HepG2 (cell line): ENCODE data around the gene MED13L. TPM values are rescaled to one million over a fixed set of nuclear protein-coding genes. Genes with fewer than 3 reads are reported as not detected.

Experiments
- ATAD3A ChIP-seq: sonication (generic); formaldehyde crosslinking; IDR thresholded peaks from 2 replicates; pipeline ENCODE4 v1.4.0; 2020; ENCODE audit warnings: missing genetic modification reagents
- EP300 ChIP-seq, 3 experiments: sonication (generic) in 1 of 3; formaldehyde crosslinking in 1 of 3; IDR thresholded peaks; 2 replicates each; pipeline versions ENCODE4 v1.5.1 to v1.6.1; 2011 to 2020; ENCODE audit warnings: low read depth in 2 of 3, low read length in 2 of 3, borderline replicate concordance in 1 of 3, improper control_type of control experiment in 1 of 3, mild to moderate bottlenecking in 1 of 3, missing genetic modification reagents in 1 of 3, moderate library complexity in 1 of 3
- GLI4 ChIP-seq: sonication (generic); formaldehyde crosslinking; IDR thresholded peaks from 2 replicates; pipeline ENCODE4 v1.5.1; 2020; ENCODE audit warnings: missing genetic modification reagents, mild to moderate bottlenecking, moderate library complexity, borderline replicate concordance
- GZF1 ChIP-seq: sonication (generic); formaldehyde crosslinking; IDR thresholded peaks from 2 replicates; pipeline ENCODE4 v1.5.1; 2020; ENCODE audit warnings: mild to moderate bottlenecking, missing genetic modification reagents
- HNF4A ChIP-seq: sonication (generic); formaldehyde crosslinking; IDR thresholded peaks from 2 replicates; pipeline ENCODE4 v1.4.0; 2020; ENCODE audit warnings: missing genetic modification reagents
- MYC ChIP-seq: sonication (generic); formaldehyde crosslinking; IDR thresholded peaks from 2 replicates; pipeline ENCODE4 v1.9.0; 2021; ENCODE audit warnings: missing genetic modification reagents, borderline replicate concordance
- NR2F1 ChIP-seq, 2 experiments: fragments of 450-650 bp in 1 of 2; formaldehyde crosslinking in 1 of 2; IDR thresholded peaks; 2 replicates each; pipeline versions ENCODE4 v1.5.0 to v1.6.1; 2016 to 2020; ENCODE audit warnings: mild to moderate bottlenecking in 1 of 2, missing compliant biosample characterization in 1 of 2, missing genetic modification reagents in 1 of 2, moderate library complexity in 1 of 2
- RARG ChIP-seq: sonication (generic); formaldehyde crosslinking; IDR thresholded peaks from 2 replicates; pipeline ENCODE4 v1.4.0; 2020; ENCODE audit warnings: low read depth, mild to moderate bottlenecking, missing genetic modification reagents
- ZMYM4 ChIP-seq: sonication (generic); formaldehyde crosslinking; IDR thresholded peaks from 2 replicates; pipeline ENCODE4 v1.8.1; 2023; ENCODE audit warnings: mild to moderate bottlenecking, missing genetic modification reagents
- ZNF225 ChIP-seq: sonication (generic); formaldehyde crosslinking; IDR thresholded peaks from 2 replicates; pipeline ENCODE4 v1.4.0; 2020; ENCODE audit warnings: mild to moderate bottlenecking, missing genetic modification reagents
- ZNF343 ChIP-seq: sonication (generic); formaldehyde crosslinking; IDR thresholded peaks from 2 replicates; pipeline ENCODE4 v1.4.0; 2020; ENCODE audit warnings: mild to moderate bottlenecking, missing genetic modification reagents
- ZNF510 ChIP-seq: sonication (generic); formaldehyde crosslinking; IDR thresholded peaks from 2 replicates; pipeline ENCODE4 v1.4.0; 2020; ENCODE audit warnings: low read depth, mild to moderate bottlenecking, missing genetic modification reagents
- ZNF724P ChIP-seq: sonication (generic); formaldehyde crosslinking; IDR thresholded peaks from 2 replicates; pipeline ENCODE4 v1.8.0; 2022; ENCODE audit warnings: missing genetic modification reagents, borderline replicate concordance
- ZNF879 ChIP-seq: sonication (generic); formaldehyde crosslinking; IDR thresholded peaks from 2 replicates; pipeline ENCODE4 v1.8.1; 2023; ENCODE audit warnings: missing genetic modification reagents
- polyA plus RNA-seq, 8 experiments: library from polyadenylated mRNA; depleted of rRNA in 3 of 8; stranded (reverse) in 7 of 8; unstranded in 1 of 8; fragments of >200 nt; fragmentation: Illumina TruSeq in 4 of 8; extraction: Trizol in 4 of 8; gene quantifications; 2 replicates each; pipeline versions ENCODE4 v1.2.1 to v1.2.3, GENCODE V29; 2011 to 2016; ENCODE audit warnings: low read depth in 4 of 8, missing spikeins in 1 of 8, mixed read lengths in 1 of 8; ENCODE audit not compliant: insufficient read depth in 1 of 8
- total RNA-seq, 5 experiments: library from RNA; depleted of rRNA; stranded (reverse); fragments of >200 nt; fragmentation: Illumina TruSeq; extraction: Trizol; gene quantifications; 2 replicates each; pipeline ENCODE4 v1.2.3, GENCODE V29; 2016; ENCODE audit warnings: low read depth in 1 of 5
- TF ChIP-seq, protein P1 (sequence below): sonication (generic); formaldehyde crosslinking; conservative IDR thresholded peaks from 2 replicates; pipeline ENCODE4 v1.4.0; 2020; ENCODE audit warnings: mild to moderate bottlenecking, missing genetic modification reagents, moderate library complexity
- TF ChIP-seq, protein P2 (sequence below): sonication (generic); formaldehyde crosslinking; conservative IDR thresholded peaks from 2 replicates; pipeline ENCODE4 v1.4.0; 2020; ENCODE audit warnings: missing genetic modification reagents
- TF ChIP-seq, protein P3 (sequence below): sonication (generic); formaldehyde crosslinking; conservative IDR thresholded peaks from 2 replicates; pipeline ENCODE4 v1.4.0; 2020; ENCODE audit warnings: missing genetic modification reagents
- TF ChIP-seq, protein P4 (sequence below): sonication (generic); formaldehyde crosslinking; IDR thresholded peaks from 2 replicates; pipeline ENCODE4 v1.9.0; 2021; ENCODE audit warnings: missing genetic modification reagents, borderline replicate concordance

MED13L gene
- total and polyA plus RNA-seq, 2 of the 13 experiments (the other 11 are each of a cell fraction or from before 2014, with no cell fraction given) = 24.8 to 38.9 TPM

DNA sequence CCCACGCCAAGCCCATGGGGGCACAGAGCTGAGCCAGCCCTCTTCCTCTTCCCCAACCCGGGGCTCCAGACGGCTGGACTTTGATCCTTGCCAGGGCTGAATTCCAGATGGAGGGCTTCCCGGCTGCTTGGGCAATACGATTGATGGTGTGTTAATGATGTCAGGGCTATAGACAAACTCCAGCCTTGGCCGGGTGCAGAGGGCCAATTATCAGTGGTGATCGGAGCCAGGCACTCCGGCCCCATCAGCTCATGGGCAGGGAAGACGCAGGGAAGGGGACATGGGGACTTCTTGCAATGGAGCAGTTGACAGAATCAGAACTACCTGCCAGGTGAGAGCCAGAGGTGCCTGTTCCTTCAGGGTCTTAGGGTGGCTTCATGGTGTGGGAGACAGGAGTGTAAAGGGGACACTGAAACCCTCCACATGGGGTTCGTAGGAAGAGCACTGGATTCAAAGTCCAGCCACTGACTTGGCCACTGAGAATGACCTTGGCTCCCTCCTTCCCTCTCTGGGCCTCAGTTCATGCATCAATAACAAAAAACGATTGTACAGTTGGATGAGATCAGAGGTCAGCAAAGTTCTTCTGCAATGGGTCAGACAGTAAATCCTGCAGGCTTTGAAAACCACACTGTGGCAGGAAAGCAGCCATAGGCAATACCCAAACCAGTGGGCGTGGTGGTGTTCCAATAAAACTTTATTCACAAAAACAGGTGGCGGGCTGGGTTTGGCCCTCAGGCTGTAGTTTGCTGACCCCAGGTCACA, 333.7 kb downstream of the MED13L start (continued):
- TF ChIP-seq ZNF724P (CRISPR knock-in tag) (0 out of 2 replicates have a peak, but pooled peaks have one; percentile 55), ZNF225 (CRISPR knock-in tag) (no peak), MYC (CRISPR knock-in tag) (0 out of 2 replicates have a peak, but pooled peaks have one; percentile 15), ATAD3A (no peak), ZNF343 (CRISPR knock-in tag) (no peak), GZF1 (CRISPR knock-in tag) (no peak), NR2F1 (CRISPR knock-in tag; IDR thresholded peaks at IDR 0.05) (peak; percentile 77 to 86), EP300 (IDR thresholded peaks at IDR 0.05; ENCODE audit: low read depth in 2 of 2, low read length in 2 of 2) (peak in 1 of 2 experiments; percentile 50; a peak in 1 of 4 replicates), EP300 (CRISPR knock-in tag; IDR thresholded peaks at IDR 0.05; ENCODE audit: borderline replicate concordance) (no peak), ZNF510 (CRISPR knock-in tag) (no peak), GLI4 (CRISPR knock-in tag) (no peak), HNF4A (CRISPR knock-in tag) (peak; percentile 80), ZMYM4 (peak; percentile 83; the same call in 1 of the 2 replicates), ZNF879 (CRISPR knock-in tag) (no peak), RARG (CRISPR knock-in tag) (no peak)
- TF ChIP-seq, protein P1, sequence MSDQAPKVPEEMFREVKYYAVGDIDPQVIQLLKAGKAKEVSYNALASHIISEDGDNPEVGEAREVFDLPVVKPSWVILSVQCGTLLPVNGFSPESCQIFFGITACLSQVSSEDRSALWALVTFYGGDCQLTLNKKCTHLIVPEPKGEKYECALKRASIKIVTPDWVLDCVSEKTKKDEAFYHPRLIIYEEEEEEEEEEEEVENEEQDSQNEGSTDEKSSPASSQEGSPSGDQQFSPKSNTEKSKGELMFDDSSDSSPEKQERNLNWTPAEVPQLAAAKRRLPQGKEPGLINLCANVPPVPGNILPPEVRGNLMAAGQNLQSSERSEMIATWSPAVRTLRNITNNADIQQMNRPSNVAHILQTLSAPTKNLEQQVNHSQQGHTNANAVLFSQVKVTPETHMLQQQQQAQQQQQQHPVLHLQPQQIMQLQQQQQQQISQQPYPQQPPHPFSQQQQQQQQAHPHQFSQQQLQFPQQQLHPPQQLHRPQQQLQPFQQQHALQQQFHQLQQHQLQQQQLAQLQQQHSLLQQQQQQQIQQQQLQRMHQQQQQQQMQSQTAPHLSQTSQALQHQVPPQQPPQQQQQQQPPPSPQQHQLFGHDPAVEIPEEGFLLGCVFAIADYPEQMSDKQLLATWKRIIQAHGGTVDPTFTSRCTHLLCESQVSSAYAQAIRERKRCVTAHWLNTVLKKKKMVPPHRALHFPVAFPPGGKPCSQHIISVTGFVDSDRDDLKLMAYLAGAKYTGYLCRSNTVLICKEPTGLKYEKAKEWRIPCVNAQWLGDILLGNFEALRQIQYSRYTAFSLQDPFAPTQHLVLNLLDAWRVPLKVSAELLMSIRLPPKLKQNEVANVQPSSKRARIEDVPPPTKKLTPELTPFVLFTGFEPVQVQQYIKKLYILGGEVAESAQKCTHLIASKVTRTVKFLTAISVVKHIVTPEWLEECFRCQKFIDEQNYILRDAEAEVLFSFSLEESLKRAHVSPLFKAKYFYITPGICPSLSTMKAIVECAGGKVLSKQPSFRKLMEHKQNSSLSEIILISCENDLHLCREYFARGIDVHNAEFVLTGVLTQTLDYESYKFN (CRISPR knock-in tag) = peak; percentile 79
- TF ChIP-seq, protein P2, sequence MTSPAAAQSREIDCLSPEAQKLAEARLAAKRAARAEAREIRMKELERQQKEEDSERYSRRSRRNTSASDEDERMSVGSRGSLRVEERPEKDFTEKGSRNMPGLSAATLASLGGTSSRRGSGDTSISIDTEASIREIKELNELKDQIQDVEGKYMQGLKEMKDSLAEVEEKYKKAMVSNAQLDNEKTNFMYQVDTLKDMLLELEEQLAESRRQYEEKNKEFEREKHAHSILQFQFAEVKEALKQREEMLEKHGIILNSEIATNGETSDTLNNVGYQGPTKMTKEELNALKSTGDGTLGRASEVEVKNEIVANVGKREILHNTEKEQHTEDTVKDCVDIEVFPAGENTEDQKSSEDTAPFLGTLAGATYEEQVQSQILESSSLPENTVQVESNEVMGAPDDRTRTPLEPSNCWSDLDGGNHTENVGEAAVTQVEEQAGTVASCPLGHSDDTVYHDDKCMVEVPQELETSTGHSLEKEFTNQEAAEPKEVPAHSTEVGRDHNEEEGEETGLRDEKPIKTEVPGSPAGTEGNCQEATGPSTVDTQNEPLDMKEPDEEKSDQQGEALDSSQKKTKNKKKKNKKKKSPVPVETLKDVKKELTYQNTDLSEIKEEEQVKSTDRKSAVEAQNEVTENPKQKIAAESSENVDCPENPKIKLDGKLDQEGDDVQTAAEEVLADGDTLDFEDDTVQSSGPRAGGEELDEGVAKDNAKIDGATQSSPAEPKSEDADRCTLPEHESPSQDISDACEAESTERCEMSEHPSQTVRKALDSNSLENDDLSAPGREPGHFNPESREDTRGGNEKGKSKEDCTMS (CRISPR knock-in tag) = no peak
- TF ChIP-seq, protein P3, sequence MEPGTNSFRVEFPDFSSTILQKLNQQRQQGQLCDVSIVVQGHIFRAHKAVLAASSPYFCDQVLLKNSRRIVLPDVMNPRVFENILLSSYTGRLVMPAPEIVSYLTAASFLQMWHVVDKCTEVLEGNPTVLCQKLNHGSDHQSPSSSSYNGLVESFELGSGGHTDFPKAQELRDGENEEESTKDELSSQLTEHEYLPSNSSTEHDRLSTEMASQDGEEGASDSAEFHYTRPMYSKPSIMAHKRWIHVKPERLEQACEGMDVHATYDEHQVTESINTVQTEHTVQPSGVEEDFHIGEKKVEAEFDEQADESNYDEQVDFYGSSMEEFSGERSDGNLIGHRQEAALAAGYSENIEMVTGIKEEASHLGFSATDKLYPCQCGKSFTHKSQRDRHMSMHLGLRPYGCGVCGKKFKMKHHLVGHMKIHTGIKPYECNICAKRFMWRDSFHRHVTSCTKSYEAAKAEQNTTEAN (CRISPR knock-in tag) = no peak
- TF ChIP-seq, protein P4, sequence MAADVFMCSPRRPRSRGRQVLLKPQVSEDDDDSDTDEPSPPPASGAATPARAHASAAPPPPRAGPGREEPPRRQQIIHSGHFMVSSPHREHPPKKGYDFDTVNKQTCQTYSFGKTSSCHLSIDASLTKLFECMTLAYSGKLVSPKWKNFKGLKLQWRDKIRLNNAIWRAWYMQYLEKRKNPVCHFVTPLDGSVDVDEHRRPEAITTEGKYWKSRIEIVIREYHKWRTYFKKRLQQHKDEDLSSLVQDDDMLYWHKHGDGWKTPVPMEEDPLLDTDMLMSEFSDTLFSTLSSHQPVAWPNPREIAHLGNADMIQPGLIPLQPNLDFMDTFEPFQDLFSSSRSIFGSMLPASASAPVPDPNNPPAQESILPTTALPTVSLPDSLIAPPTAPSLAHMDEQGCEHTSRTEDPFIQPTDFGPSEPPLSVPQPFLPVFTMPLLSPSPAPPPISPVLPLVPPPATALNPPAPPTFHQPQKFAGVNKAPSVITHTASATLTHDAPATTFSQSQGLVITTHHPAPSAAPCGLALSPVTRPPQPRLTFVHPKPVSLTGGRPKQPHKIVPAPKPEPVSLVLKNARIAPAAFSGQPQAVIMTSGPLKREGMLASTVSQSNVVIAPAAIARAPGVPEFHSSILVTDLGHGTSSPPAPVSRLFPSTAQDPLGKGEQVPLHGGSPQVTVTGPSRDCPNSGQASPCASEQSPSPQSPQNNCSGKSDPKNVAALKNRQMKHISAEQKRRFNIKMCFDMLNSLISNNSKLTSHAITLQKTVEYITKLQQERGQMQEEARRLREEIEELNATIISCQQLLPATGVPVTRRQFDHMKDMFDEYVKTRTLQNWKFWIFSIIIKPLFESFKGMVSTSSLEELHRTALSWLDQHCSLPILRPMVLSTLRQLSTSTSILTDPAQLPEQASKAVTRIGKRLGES (CRISPR knock-in tag) = no peak
